Left renal cortex interstitium (tissue), 4 donors: ENCODE measurements around the gene BBLN. TPM values are rescaled to one million over a fixed set of nuclear protein-coding genes. Genes with fewer than 3 reads are reported as not detected.
"Not testable (repeated sequence)": the region's sequence is repeated elsewhere in the genome, so short reads cannot be mapped to it uniquely, and the experiment has no call there.

ENCODE experiments used
- DNase-seq, 4 donors: peaks; one replicate each; pipeline ENCODE4 v3.0.0-alpha.2; 2013; ENCODE audit warnings: low read depth in 4 of 4, low spot score in 2 of 4, missing footprints in 1 of 4
- polyA plus RNA-seq, 4 donors: library from polyadenylated mRNA; unstranded; fragments of 120-200 nt; gene quantifications; one replicate each; pipeline ENCODE4 v1.2.1, GENCODE V29; 2013; ENCODE audit not compliant: insufficient read length in 4 of 4

BBLN gene, protein sequence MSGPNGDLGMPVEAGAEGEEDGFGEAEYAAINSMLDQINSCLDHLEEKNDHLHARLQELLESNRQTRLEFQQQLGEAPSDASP
- polyA plus RNA-seq, result 10 to 100 TPM; 35.1 to 69.6 (median 56.1) TPM

- peak; percentile 71 to 87 (median 83) for DNase-seq
These were observed at the start of gene BBLN for GRCh38 chr9:128159784-128160602. Gene BBLN (plus strand): TSS chr9:128160265. CDS start chr9:128160408, 143 bp downstream.

DNA sequence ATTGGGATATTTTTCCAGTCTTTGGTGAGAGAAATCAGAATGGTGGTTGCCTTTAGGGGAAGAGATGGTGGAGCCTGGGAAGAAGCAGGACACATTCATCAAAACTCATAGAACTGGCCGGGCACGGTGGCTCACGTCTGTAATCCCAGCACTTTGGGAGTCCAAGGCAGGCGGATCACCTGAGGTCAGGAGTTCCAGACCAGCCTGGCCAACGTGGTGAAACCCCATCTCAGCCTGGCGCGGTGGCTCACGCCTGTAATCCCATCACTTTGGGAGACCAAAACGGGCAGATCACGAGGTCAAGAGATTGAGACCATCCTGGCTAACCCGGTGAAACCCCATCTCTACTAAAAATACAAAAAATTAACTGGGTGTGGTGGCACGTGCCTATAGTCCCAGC is 48.3 kb upstream of the BBLN start:
- DNase-seq, result not testable (repeated sequence)

DNA sequence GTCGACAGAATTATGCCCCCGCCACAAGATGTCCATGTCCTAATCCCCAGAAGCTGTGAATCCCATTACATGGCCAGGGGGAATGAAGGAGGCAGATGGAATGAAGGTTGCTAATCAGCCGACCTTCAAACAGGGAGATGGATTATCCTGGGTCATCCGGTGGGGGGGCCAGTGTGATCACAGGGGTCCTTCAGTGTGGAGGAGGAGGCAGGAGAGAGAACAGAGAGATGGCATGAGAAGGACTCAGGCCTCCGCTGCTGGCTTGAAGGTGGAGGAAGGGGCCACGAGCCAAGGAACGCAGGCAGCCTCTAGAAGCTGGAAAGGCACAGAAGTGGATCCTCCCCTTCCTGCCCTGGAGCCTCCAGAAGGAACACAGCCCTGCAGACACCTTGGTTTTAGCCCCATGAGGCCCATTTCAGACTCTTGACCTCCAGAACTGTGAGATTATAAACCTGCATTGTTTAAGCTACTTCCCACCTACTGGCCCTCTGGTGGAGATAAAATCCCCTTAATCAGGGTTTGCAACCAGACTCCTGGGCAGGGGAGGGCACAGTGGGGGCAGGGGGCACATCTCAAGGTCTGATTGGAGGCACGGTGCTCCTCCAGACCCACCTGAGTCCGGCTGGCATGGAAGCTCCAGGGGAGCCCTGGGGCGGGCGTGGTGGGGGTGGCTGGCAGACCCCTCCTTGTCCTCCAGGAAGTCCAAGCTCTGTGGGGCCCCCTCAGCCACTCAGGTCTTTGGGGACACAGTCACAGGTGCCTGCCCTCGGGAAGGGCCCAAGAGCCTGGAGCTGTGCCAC is 46.3 kb upstream of the BBLN start:
- DNase-seq, result no peak

DNA sequence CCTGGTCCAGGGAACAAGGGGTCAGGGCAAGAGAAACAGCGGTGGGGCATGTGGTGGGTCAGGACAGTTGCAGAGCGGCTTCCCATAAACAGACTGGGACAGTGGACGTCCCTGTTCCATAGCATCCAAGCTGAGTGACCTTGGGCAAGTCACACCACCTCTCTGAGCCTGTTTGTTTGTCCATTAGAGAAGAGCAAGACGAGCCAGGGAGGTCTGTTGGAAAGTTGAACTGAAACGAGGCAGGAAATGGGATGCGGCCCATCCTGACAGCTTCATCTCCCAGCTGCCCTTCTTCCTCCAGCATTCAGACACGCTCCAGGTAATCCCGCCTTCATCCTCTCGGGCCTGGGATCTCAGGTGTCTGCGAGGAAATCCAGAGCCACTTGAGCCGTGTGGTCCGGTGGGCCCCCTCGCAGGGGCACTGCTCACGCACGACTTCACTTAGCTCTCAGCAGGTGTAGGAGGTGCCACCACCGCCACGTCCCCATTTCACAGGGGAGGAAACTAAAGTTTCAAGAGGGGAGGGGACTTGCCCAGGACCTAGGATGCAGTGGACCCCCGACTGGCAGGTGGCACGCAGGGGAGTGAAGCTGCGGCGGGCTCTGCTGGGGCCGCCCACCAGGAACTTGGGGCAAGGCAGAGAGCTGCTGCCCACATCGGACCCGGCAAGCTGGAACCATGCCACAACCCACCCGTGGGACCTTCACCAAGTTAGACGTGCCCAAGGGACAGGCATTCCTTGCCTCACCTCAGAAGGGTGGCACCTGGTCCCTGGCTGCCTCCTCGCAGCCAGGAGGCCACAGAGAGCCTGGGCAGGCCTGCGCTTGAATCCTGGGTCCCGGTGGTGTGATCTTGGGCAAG is 45.5 kb upstream of the BBLN start:
- DNase-seq, result no peak

DNA sequence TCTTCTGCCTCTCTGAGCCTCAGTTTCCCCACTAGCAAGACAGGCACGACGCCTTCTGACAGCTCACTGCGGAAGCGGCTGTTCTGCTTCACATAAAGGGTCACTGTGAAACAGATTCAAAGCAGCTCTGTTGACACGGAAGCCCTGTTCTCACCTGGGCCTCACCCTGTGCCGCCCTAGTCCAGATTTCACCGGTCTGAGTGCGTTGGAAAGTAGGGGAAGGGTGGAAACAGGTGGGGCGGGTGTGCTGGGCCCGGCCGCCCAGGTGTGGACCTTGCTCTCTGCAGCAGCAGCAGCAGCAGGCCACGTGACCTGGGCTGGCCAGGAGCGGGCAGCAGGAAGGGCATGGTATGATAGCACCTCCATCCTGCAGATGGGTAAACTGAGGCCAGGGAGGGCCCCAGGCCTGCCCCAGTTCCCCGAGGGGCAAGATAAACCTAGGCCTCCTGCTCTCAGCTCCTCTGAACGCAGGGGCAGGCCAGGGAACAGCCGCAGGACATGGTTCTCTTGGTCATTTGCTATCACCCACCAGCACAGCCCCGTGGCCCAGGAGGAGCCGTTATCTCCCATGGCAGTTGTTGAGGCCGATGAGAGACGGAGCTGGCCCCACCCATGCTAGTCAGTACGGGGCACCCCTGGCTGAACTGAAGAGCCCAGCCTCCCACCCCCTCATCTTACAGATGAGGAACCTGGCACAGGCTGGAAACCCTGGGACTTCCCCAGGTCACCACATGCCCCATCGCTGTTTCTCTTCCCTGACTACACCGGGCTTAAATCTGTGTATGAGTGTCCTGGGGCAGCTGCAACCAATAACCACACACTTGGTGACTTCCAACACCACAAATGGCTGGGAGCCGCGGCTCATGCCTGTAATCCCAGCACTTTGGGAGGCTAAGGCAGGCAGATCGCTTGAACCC is 44.6 kb upstream of the BBLN start:
- no peak for DNase-seq

- DNase-seq, result no peak
These were observed 43.7 kb upstream of the BBLN start for GRCh38 chr9:128116104-128117083.

DNA sequence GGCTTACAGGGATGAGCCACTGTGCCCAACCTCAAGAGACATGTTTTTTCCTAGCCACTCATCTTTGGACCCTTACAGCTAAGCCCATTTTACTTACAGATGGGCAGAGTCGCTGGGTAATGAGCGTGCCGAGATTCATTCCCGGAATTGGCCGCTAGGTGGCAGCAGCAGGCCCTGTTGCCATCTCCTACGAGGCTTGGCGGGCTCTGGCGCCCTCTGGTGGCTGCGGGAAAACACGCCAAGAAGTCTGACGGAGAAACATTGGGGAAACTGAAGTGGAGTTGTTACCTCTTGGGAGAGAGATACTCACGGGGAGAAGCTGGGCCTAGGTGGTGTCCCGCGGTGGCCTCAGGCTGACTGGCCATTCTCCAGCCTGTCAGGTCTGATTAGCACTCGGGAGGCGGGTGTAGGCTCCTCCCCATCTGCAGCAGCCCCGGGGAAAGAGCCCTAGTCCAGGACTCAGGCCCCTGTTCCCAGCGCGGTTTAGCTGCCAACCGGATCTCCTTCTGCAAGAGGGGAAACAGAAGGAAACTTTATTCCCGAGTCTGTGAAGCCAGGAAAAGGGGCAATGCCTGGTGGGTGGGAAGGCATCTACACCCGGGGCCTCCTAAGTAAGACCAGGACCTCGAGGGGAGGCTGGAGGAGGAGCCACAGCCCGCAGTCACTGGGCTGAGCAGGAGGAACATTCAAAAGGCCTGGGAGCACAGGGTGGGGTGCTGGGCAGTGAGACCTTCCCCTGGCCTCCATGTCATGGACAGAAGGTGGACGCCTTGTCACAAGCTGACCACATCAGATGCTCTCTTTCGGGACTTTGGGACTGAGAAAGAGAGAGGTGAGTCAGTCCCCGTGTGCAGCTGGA is 42.2 kb upstream of the BBLN start:
- DNase-seq, result peak in 3 of 4 donors; percentile 67 to 80 (median 71)

GRCh38 chr9:128118472-128118857 is 41.6 kb upstream of the BBLN start:
- DNase-seq, result no peak

DNA sequence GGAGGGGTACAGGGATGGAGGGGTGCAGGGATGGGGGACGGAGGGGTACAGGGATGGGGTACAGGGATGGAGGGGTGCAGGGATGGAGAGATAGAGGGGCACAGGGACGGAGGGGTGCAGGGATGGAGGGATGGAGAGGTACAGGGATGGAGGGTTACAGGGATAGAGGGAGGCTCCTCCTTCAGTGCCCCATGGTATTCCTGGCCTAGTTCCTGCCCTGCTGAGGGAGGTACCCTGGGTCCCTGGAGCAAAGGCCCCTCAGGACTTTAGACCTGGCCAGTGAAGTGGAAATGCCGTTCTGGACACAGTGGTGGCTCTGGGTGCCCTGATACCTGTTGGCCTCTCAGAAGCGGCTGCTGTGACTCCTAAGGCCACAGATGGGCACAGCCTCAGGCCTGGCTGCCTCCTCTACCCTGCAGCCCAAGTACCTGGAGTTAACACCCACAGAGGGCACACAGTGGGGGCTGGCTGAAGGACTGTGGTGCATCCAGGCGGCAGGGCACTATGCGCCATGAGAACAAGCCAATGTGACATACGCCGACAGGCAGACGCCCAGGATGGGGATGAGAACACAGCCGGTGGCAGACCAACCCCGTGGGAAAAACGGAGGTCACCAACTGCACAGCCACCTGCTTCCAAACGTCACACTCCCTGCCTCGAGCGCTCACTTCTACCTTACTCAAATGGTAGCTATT is 40.9 kb upstream of the BBLN start:
- no peak for DNase-seq

DNA sequence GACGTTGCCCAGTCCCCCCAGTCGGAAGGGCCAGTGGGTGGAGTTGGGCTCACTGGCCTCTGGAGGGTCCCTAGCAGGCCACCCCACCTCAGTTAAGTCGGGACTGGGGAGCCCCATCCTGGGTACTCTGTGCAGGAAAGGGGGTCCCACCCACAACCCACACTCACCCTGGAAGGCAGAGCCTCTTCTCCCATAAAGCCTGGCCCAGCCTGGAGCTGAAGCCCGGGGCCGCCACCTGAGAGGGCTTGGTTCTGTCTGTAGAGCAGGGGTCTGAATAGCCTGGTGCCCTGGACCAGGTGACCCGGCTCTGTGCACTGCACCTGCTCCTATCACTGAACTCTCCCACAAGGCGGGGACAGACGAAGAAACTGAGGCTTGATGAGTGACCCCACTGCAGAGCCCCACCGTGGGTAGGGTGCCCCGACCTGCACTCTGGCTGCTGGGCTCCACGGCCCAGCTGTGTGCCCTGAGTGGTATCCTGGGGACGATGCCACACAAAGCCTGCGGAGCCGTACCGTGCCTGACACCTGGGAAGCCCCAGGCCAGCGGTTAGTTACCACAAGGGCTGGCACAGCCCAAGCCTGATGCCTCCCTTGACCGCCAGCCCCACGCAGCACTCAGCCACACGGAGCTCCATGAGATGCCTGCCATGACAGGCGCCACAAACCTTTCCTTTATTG is 39.9 kb upstream of the BBLN start:
- DNase-seq, result no peak

DNA sequence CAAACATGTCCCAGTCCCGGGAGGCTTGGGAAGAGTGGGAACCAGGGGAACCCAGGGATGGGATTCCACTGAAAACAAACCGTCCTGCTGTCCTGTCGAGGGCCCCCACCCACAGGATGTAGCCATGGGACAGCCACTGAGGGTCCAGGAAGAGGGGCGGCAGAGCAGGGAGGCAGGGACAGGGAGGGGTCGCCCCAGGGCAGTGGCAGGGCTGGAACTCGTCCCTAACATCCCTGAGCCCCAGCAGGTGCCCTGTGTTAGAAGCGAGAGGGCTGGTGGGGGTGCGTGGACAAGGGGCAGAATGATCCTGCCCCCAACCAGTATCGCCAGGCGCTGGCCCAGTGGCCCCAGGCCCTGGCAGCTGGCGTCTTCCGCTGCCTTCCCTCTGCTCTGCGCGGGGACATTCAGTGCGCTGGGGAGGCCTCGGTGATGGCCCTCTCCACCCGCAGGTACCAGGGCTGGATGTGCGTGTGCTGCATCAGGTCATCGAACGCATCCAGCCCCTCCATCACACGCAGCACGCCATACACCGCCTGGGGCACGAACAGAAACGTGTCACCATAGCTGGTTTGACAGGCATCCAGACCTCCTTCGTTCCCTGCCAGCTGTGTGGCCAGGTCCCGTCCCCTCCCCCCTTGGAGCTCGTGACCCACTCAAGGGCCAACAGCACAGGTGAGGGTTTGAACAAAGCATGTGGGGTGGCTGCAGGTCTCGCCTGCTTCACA is 39.2 kb upstream of the BBLN start:
- DNase-seq, result no peak

- no peak for DNase-seq
These were observed 38.6 kb upstream of the BBLN start for GRCh38 chr9:128121466-128121810.

DNA sequence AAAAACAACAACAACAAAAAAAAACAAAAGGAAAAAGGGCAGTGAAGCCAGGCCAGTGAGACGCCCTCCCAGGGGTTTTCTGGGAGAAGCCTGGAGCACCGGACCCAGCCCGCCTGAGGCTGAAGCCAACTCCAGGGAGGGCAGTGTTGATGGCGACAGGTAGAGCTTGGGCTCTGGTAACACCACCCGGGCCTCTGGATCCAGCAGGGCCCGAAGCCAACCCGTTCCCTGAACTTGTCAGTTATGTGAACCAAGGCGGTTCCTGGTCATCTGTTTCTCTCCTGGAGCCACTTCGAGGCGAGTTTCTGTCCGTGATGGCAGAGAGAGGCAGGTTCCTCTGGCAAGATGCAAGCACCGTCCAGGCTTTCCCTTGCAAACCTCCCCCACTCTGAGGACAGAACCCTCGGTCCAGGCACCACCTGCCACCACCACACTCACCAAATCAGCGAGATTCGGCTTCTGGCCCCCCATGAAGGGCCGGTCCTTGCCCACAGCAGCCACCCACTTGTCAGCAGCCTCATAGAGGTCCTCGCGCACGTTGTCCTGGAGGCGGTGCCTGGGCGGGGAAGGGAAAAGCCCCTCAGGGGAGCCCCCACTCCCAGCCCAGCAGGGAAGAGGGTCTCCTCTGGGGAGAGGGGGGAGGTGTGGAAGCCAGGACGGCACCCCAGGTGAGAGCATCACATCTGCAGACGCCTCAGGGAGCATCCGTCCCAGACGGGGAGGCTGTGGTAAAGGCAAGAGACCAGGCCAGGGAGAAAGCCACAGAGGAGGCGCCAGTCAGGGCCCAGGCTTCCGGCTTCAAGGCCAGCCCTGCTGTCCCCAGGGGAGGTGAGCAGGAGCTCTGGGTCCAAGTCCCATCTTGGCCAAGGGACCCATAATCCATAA is 37.9 kb upstream of the BBLN start:
- no peak for DNase-seq

DNA sequence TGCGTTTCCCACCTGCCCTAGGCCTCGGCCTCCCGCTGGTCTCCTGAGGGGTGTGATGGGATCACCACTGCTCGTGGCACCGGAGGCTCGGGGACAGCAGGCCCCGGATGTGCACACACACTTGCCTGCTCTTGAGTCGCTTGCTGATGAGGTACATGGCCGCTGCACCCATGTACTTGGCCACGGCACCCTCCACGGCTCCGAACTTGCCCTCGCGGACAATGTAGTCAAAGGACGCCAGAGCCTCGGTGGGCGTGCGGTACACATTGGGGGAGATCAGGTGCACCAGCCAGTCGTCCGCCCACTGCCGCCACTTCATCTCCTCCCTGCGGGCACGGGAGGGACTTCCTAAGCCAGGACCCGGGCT is 37.3 kb upstream of the BBLN start:
- no peak for DNase-seq
